Activated CD4-positive, alpha-beta T cell treated with anti-CD3 and anti-CD28 coated beads, Interleukin-2, amount 10 ng/mL, durations not matched to agents 24 days and 14 days (primary cell): ENCODE results near the gene ATAD3B. TPM values are rescaled to one million over a fixed set of nuclear protein-coding genes. Genes with fewer than 3 reads are reported as not detected.
"Not testable (repeated sequence)": the region's sequence is repeated elsewhere in the genome, so short reads cannot be mapped to it uniquely, and the experiment has no call there.

Experiments
- DNase-seq: peaks from one replicate; pipeline ENCODE4 v3.0.0; 2022
- H3K27ac Mint-ChIP-seq: one replicate; pipeline ENCODE4 v1.8.0; 2022; ENCODE audit warnings: mild to moderate bottlenecking, mixed read lengths
- H3K27me3 Mint-ChIP-seq: one replicate; pipeline ENCODE4 v1.8.0; 2022; ENCODE audit warnings: mixed read lengths
- H3K36me3 Mint-ChIP-seq: one replicate; pipeline ENCODE4 v1.8.0; 2022; ENCODE audit warnings: low read depth, mild to moderate bottlenecking, mixed read lengths
- H3K4me1 Mint-ChIP-seq: one replicate; pipeline ENCODE4 v1.8.0; 2021; ENCODE audit warnings: mixed read lengths
- H3K4me3 Mint-ChIP-seq: one replicate; pipeline ENCODE4 v1.8.0; 2022; ENCODE audit warnings: mild to moderate bottlenecking, moderate library complexity, mixed read lengths
- H3K9me3 Mint-ChIP-seq: one replicate; pipeline ENCODE4 v1.8.0; 2021; ENCODE audit warnings: mixed read lengths
- intact Hi-C: fragments of 100-400 bp; cut with micrococcal nuclease; formaldehyde crosslinking; loops from one replicate; pipeline ENCODE4 v1.15.1; 2023
- total RNA-seq: library from RNA; stranded (reverse); gene quantifications from 2 replicates; pipeline ENCODE4 v1.2.3, GENCODE V29; 2022

The ATAD3B gene
- 98.0 and 98.5 TPM in 2 replicates for total RNA-seq

- peak within 1 kb of the TSS; percentile 82 for H3K27ac Mint-ChIP-seq
- intact Hi-C loops: loop anchor here (1.0 kb wide), 3 partner anchors 64 to 144 kb away; partner anchors contain the start of genes MIB2 and MRPL20
- peak; percentile 98 for DNase-seq
These were observed at the start of gene ATAD3B for GRCh38 chr1:1471389-1472052. Gene ATAD3B (plus strand): TSS chr1:1471765. CDS start chr1:1471885, 120 bp downstream.

GRCh38 chr1:1421907-1422464, 49.6 kb upstream of the ATAD3B start:
- Mint-ChIP-seq H3K36me3 (no peaks in the 10 kb centered on the region), H3K27me3 (peaks cover 21% of the 10 kb centered on the region), H3K9me3 (no peaks in the 10 kb centered on the region), H3K4me1 (peaks cover 9% of the 10 kb centered on the region), H3K27ac (no peak overlapping the region), H3K4me3 (no peak overlapping the region)
- intact Hi-C loops: no loop called here
- DNase-seq: no peak

More at GRCh38 chr1:1471389-1472052, at the start of gene ATAD3B:
- no peaks in the 10 kb centered on the region for H3K9me3 Mint-ChIP-seq
- H3K4me1 Mint-ChIP-seq: peaks cover 15% of the 10 kb centered on the region
- peaks cover 5% of the 10 kb centered on the region for H3K36me3 Mint-ChIP-seq
- H3K4me3 Mint-ChIP-seq: peak within 1 kb of the TSS; percentile 90
- H3K27me3 Mint-ChIP-seq: no peaks in the 10 kb centered on the region

GRCh38 chr1:1422465-1423244, 48.9 kb upstream of the ATAD3B start:
- no peaks in the 10 kb centered on the region for H3K36me3 Mint-ChIP-seq
- peaks cover 20% of the 10 kb centered on the region for H3K27me3 Mint-ChIP-seq
- H3K27ac Mint-ChIP-seq: no peak overlapping the region
- no peaks in the 10 kb centered on the region for H3K9me3 Mint-ChIP-seq
- intact Hi-C loops: no loop called here
- no peak overlapping the region for H3K4me3 Mint-ChIP-seq
- peaks cover 8% of the 10 kb centered on the region for H3K4me1 Mint-ChIP-seq
- no peak for DNase-seq

GRCh38 chr1:1423245-1423597, 48.3 kb upstream of the ATAD3B start:
- Mint-ChIP-seq H3K27ac (no peak overlapping the region), H3K4me1 (peaks cover 5% of the 10 kb centered on the region), H3K36me3 (no peaks in the 10 kb centered on the region), H3K27me3 (peaks cover 19% of the 10 kb centered on the region), H3K4me3 (no peak overlapping the region), H3K9me3 (no peaks in the 10 kb centered on the region)
- DNase-seq: no peak
- intact Hi-C loops: no loop called here

GRCh38 chr1:1424707-1425106, 46.9 kb upstream of the ATAD3B start:
- intact Hi-C loops: no loop called here
- H3K9me3 Mint-ChIP-seq: no peaks in the 10 kb centered on the region

GRCh38 chr1:1425426-1425752, 46.2 kb upstream of the ATAD3B start:
- Mint-ChIP-seq H3K4me3 (no peak overlapping the region), H3K9me3 (no peaks in the 10 kb centered on the region), H3K36me3 (no peaks in the 10 kb centered on the region), H3K27me3 (peaks cover 30% of the 10 kb centered on the region), H3K4me1 (peaks cover 5% of the 10 kb centered on the region), H3K27ac (no peak overlapping the region)
- no peak for DNase-seq
- intact Hi-C loops: no loop called here

More at GRCh38 chr1:1424707-1425106, 46.9 kb upstream of the ATAD3B start:
- H3K4me3 Mint-ChIP-seq: no peak overlapping the region
- H3K36me3 Mint-ChIP-seq: no peaks in the 10 kb centered on the region
- DNase-seq: no peak
- peak overlapping the region; percentile 14 for H3K27ac Mint-ChIP-seq
- peaks cover 5% of the 10 kb centered on the region for H3K4me1 Mint-ChIP-seq
- H3K27me3 Mint-ChIP-seq: peaks cover 26% of the 10 kb centered on the region

- H3K27ac Mint-ChIP-seq: no peak overlapping the region
- no peaks in the 10 kb centered on the region for H3K36me3 Mint-ChIP-seq
- no peak for DNase-seq
- no peaks in the 10 kb centered on the region for H3K9me3 Mint-ChIP-seq
- peaks cover 27% of the 10 kb centered on the region for H3K27me3 Mint-ChIP-seq
- peaks cover 5% of the 10 kb centered on the region for H3K4me1 Mint-ChIP-seq
- peak overlapping the region; percentile 50 for H3K4me3 Mint-ChIP-seq
- intact Hi-C loops: no loop called here
These were observed 45.6 kb upstream of the ATAD3B start for GRCh38 chr1:1425753-1426495.

GRCh38 chr1:1426496-1427105, 45.0 kb upstream of the ATAD3B start:
- Mint-ChIP-seq H3K9me3 (no peaks in the 10 kb centered on the region), H3K27me3 (peaks cover 26% of the 10 kb centered on the region), H3K27ac (no peak overlapping the region), H3K4me3 (peak overlapping the region; percentile 50), H3K36me3 (no peaks in the 10 kb centered on the region), H3K4me1 (peaks cover 5% of the 10 kb centered on the region)
- no peak for DNase-seq
- intact Hi-C loops: no loop called here

- Mint-ChIP-seq H3K4me3 (no peak overlapping the region), H3K27ac (no peak overlapping the region), H3K27me3 (peaks cover 25% of the 10 kb centered on the region), H3K4me1 (peaks cover 5% of the 10 kb centered on the region), H3K36me3 (no peaks in the 10 kb centered on the region), H3K9me3 (no peaks in the 10 kb centered on the region)
- DNase-seq: no peak
- intact Hi-C loops: no loop called here
These were observed 44.3 kb upstream of the ATAD3B start for GRCh38 chr1:1427106-1427819.

GRCh38 chr1:1427820-1428148, 43.8 kb upstream of the ATAD3B start:
- H3K27ac Mint-ChIP-seq: no peak overlapping the region

GRCh38 chr1:1428174-1428573, 43.4 kb upstream of the ATAD3B start:
- intact Hi-C loops: no loop called here
- H3K9me3 Mint-ChIP-seq: no peaks in the 10 kb centered on the region
- H3K36me3 Mint-ChIP-seq: no peaks in the 10 kb centered on the region
- peak overlapping the region; percentile 24 for H3K4me3 Mint-ChIP-seq
- peaks cover 2% of the 10 kb centered on the region for H3K4me1 Mint-ChIP-seq
- H3K27me3 Mint-ChIP-seq: peaks cover 25% of the 10 kb centered on the region
- no peak overlapping the region for H3K27ac Mint-ChIP-seq
- DNase-seq: no peak

More at GRCh38 chr1:1427820-1428148, 43.8 kb upstream of the ATAD3B start:
- Mint-ChIP-seq H3K4me3 (no peak overlapping the region), H3K27me3 (peaks cover 25% of the 10 kb centered on the region), H3K4me1 (peaks cover 4% of the 10 kb centered on the region), H3K9me3 (no peaks in the 10 kb centered on the region), H3K36me3 (no peaks in the 10 kb centered on the region)
- no peak for DNase-seq
- intact Hi-C loops: no loop called here

GRCh38 chr1:1428967-1429366, 42.6 kb upstream of the ATAD3B start:
- H3K27ac Mint-ChIP-seq, H3K4me3 Mint-ChIP-seq, H3K4me1 Mint-ChIP-seq, H3K9me3 Mint-ChIP-seq, intact Hi-C loops, H3K36me3 Mint-ChIP-seq, DNase-seq: not testable (repeated sequence)
- peaks cover 25% of the 10 kb centered on the region for H3K27me3 Mint-ChIP-seq

GRCh38 chr1:1429671-1430073, 41.9 kb upstream of the ATAD3B start:
- H3K4me3 Mint-ChIP-seq: no peak overlapping the region
- DNase-seq: no peak
- no peaks in the 10 kb centered on the region for H3K9me3 Mint-ChIP-seq
- intact Hi-C loops: loop anchor here (5.0 kb wide), 1 partner anchor 32 kb away; the partner anchor contains the start of gene CCNL2
- no peak overlapping the region for H3K27ac Mint-ChIP-seq
- H3K27me3 Mint-ChIP-seq: peaks cover 24% of the 10 kb centered on the region
- H3K36me3 Mint-ChIP-seq: no peaks in the 10 kb centered on the region
- H3K4me1 Mint-ChIP-seq: peaks cover 5% of the 10 kb centered on the region
